K562 (cell line): ENCODE data around the gene HAL. TPM values are rescaled to one million over a fixed set of nuclear protein-coding genes. Genes with fewer than 3 reads are reported as not detected.

Experiments used
- EWSR1 ChIP-seq: fragments of 450-650 bp; IDR thresholded peaks from 2 replicates; pipeline ENCODE4 v1.6.1; 2018; ENCODE audit warnings: borderline replicate concordance, mild to moderate bottlenecking, low read depth, moderate library complexity; ENCODE audit not compliant: partially characterized antibody
- GTF2F1 ChIP-seq: IDR thresholded peaks from 2 replicates; pipeline ENCODE4 v1.6.1; 2011; ENCODE audit warnings: low read depth, low read length, improper control_type of control experiment
- NCOR1 ChIP-seq: fragments of 450-650 bp; IDR thresholded peaks from 2 replicates; pipeline ENCODE4 v1.6.1; 2016; ENCODE audit warnings: mild to moderate bottlenecking, moderate library complexity
- STAG1 ChIP-seq: sonication (generic); formaldehyde crosslinking; IDR thresholded peaks from 2 replicates; pipeline ENCODE4 v1.5.0; 2020; ENCODE audit warnings: missing genetic modification reagents, borderline replicate concordance
- polyA plus RNA-seq, 8 experiments: library from polyadenylated mRNA; depleted of rRNA in 4 of 8; stranded (reverse) in 5 of 8; unstranded in 3 of 8; fragments of >200 nt; fragmentation: Nextera tagmentation in 2 of 8; fragmentation: Illumina TruSeq in 1 of 8; extraction: Ambion mirVana in 2 of 8; extraction: Trizol in 1 of 8; gene quantifications; 2 replicates each; pipeline versions ENCODE4 v1.2.1 to v1.2.3, GENCODE V29; 2011 to 2014; ENCODE audit warnings: inconsistent platforms in 1 of 8, missing spikeins in 1 of 8
- total RNA-seq, 7 experiments: library from RNA; depleted of rRNA in 6 of 7; stranded (reverse); fragments of >200 nt in 6 of 7; fragmentation: Illumina TruSeq in 2 of 7; extraction: Trizol in 2 of 7; gene quantifications; 2 replicates each; pipeline versions ENCODE4 v1.2.1 to v1.2.3, GENCODE V29; 2011 to 2021; ENCODE audit warnings: low replicate concordance in 1 of 7
- TF ChIP-seq, protein P1 (sequence below): fragments of 250-450 bp; sonication (Bioruptor Pico); IDR thresholded peaks from 2 replicates; pipeline ENCODE4 v1.5.0; 2021; ENCODE audit warnings: mild to moderate bottlenecking, moderate library complexity
- TF ChIP-seq, protein P2 (sequence below): fragments of 450-650 bp; IDR thresholded peaks from 2 replicates; pipeline ENCODE4 v1.7.0; 2016; ENCODE audit warnings: borderline replicate concordance

The HAL gene
- total and polyA plus RNA-seq, 9 of the 15 experiments (the other 6 are each of a cell fraction or from before 2014, with no cell fraction given): 0.03 to 0.36 (median 0.20) TPM; not detected in 4

- TF ChIP-seq, protein P1, sequence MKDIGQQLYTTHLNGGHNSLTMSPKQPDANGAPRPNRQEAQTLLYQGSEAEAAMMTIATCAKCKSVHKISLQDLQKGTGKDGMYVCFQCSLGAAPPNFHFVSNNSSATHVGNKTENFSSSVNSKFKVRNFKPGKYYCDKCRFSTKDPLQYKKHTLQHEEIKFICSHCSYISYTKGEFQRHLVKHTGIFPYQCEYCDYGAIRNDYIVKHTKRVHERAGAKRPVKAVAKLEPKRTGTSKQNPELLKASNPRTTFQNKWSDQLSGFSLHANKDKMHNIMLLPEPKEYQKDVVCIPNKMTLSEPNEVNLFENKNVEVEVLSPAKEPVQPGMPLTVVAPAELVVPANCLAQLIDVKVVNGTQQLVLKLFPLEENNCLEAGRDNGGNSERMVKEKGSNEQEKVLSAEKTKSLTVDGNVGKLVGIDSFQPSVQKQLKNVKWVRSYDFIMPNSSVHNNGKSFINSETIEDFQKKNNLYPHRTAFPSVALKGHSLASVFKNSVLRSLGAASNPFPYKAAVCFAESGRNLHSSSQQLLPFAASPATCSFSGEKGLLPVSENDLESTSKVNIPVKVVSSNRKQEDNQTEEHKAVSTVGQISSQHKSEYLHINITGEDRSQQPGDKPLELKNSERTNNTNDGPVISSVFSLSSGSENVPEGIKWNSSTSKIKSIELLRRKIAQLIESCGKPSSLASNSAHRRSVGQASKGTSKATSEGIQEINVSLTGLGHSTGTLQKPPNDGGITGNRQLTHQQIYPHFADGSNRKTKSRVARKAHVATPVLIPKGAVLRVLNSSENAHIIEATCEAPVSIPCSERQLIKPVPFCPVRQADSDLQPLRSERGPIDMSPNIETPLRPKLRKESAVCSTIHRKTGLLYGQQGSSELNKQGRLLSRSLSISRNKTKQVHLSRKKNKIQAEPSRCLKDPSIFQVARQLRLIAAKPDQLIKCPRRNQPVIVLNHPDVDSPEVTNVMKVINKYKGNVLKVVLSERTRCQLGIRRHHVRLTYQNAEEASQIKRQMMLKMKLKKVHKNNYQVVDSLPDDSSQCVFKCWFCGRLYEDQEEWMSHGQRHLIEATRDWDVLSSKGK (CRISPR knock-in tag): no peak
- TF ChIP-seq GTF2F1 (no peak), STAG1 (no peak), NCOR1 (no peak), EWSR1 (no peak)
- TF ChIP-seq, protein P2, sequence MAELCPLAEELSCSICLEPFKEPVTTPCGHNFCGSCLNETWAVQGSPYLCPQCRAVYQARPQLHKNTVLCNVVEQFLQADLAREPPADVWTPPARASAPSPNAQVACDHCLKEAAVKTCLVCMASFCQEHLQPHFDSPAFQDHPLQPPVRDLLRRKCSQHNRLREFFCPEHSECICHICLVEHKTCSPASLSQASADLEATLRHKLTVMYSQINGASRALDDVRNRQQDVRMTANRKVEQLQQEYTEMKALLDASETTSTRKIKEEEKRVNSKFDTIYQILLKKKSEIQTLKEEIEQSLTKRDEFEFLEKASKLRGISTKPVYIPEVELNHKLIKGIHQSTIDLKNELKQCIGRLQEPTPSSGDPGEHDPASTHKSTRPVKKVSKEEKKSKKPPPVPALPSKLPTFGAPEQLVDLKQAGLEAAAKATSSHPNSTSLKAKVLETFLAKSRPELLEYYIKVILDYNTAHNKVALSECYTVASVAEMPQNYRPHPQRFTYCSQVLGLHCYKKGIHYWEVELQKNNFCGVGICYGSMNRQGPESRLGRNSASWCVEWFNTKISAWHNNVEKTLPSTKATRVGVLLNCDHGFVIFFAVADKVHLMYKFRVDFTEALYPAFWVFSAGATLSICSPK: no peak
Observed at GRCh38 chr12:95996034-95996658, at the start of gene HAL (continued).
